DMS 273 (cell line): ENCODE data around the gene GATA5.

ENCODE experiments used
- DNase-seq: peaks from one replicate; lab custom pipeline; 2025; ENCODE audit not compliant: unreplicated experiment; lab: John Stamatoyannopoulos, UW

The GATA5 gene

GRCh38 chr20:62457098-62457497 lies 18.7 kb downstream of the GATA5 start:
- DNase-seq: no peak

- no peak for DNase-seq
Observed at GRCh38 chr20:62455929-62456328, 19.9 kb downstream of the GATA5 start.

- peak; percentile 60 for DNase-seq
Observed at GRCh38 chr20:62454904-62455636, 20.7 kb downstream of the GATA5 start.

- DNase-seq: no peak
Observed at GRCh38 chr20:62453186-62453808, 22.5 kb downstream of the GATA5 start.

- no peak for DNase-seq
Observed at GRCh38 chr20:62452475-62453095, 23.2 kb downstream of the GATA5 start.

GRCh38 chr20:62451970-62452369 lies 23.8 kb downstream of the GATA5 start:
- DNase-seq: no peak

- no peak for DNase-seq
Observed at GRCh38 chr20:62451156-62451767, 24.5 kb downstream of the GATA5 start.

GRCh38 chr20:62449951-62450691 lies 25.7 kb downstream of the GATA5 start:
- DNase-seq: peak; percentile 54

- DNase-seq: no peak
Observed at GRCh38 chr20:62448788-62449187, 27.0 kb downstream of the GATA5 start.

GRCh38 chr20:62448038-62448437 lies 27.8 kb downstream of the GATA5 start:
- no peak for DNase-seq

GRCh38 chr20:62446888-62447869 lies 28.6 kb downstream of the GATA5 start:
- no peak for DNase-seq

GRCh38 chr20:62446481-62446880 lies 29.3 kb downstream of the GATA5 start:
- DNase-seq: no peak

GRCh38 chr20:62445553-62446340 lies 30.0 kb downstream of the GATA5 start:
- peak; percentile 69 for DNase-seq

GRCh38 chr20:62444286-62444685 lies 31.5 kb downstream of the GATA5 start:
- no peak for DNase-seq

GRCh38 chr20:62441987-62442539 lies 33.7 kb downstream of the GATA5 start:
- no peak for DNase-seq

GRCh38 chr20:62439218-62439617 lies 36.6 kb downstream of the GATA5 start:
- DNase-seq: no peak

GRCh38 chr20:62437927-62438326 lies 37.9 kb downstream of the GATA5 start:
- DNase-seq: peak; percentile 94

- DNase-seq: no peak
Observed at GRCh38 chr20:62437496-62437895, 38.3 kb downstream of the GATA5 start.

- DNase-seq: no peak
Observed at GRCh38 chr20:62436692-62437091, 39.1 kb downstream of the GATA5 start.
